Muscle layer of colon (tissue), 2 donors: Measurements from ENCODE around the gene TMEM151A.

Experiments used
- H3K27ac ChIP-seq: one replicate; pipeline ENCODE4 v1.7.0; 2013; ENCODE audit warnings: low read depth, mild to moderate bottlenecking, low read length, moderate library complexity
- H3K27me3 ChIP-seq, 2 donors: one replicate each; pipeline ENCODE4 v1.7.0; 2013; ENCODE audit warnings: low read length in 2 of 2, mild to moderate bottlenecking in 2 of 2; ENCODE audit not compliant: insufficient read depth in 2 of 2, control insufficient read depth in 1 of 2
- H3K36me3 ChIP-seq: one replicate; pipeline ENCODE4 v1.7.0; 2013; ENCODE audit warnings: mild to moderate bottlenecking, low read length; ENCODE audit not compliant: insufficient read depth
- H3K4me1 ChIP-seq: one replicate; pipeline ENCODE4 v1.7.0; 2013; ENCODE audit warnings: mild to moderate bottlenecking, low read length; ENCODE audit not compliant: insufficient read depth
- H3K4me3 ChIP-seq, 2 donors: one replicate each; pipeline ENCODE4 v1.7.0; 2013; ENCODE audit warnings: low read length in 2 of 2, low read depth in 1 of 2, mild to moderate bottlenecking in 1 of 2, moderate library complexity in 1 of 2
- H3K9ac ChIP-seq: one replicate; pipeline ENCODE4 v1.7.0; 2013; ENCODE audit warnings: low read length
- H3K9me3 ChIP-seq: one replicate; pipeline ENCODE4 v1.7.0; 2013; ENCODE audit warnings: mild to moderate bottlenecking, low read length
- donor health status: abdominal sarcoma.
- donor health status: Adenocarcinoma of cecum.

The TMEM151A gene

DNA sequence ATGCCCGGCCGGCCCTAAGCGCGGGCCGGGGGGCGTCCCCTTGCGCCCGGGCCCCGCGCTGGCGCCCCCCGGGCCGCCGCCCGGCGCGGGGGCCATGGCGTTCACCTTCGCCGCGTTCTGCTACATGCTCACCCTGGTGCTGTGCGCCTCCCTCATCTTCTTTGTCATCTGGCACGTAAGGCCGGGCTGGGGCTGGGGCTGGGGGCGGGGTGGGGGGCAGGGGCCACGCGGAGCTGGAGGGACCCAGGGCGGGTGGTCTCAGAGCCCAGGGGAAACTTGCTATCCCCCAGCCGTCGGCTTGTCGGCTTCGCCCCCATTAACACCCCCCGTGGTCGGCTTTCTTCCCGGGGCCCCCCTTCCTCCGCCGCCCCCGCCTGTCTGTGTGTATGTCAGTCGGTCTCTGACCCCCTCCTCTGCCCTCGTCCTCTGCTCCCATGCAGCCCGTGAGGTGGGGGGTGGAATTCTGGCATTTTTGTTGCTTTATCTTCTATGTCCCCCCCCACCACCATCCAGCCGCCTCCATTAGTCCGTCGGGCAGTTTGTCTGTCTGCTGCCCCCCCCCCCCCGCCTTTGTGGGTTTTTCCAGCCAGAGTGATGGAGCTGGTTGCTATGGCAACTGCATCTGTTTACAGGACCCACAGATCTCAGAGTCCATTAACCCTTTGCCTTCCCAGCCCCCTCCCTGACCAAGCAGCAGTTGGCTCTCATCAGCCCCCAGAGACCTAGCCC lies 13.2 kb upstream of the TMEM151A start:
- peaks cover 12% of the 10 kb centered on the region for H3K4me1 ChIP-seq
- no peak overlapping the region for H3K27ac ChIP-seq
- no peak overlapping the region for H3K9ac ChIP-seq
- H3K4me3 ChIP-seq, result no peak overlapping the region
- H3K9me3 ChIP-seq, result no peaks in the 10 kb centered on the region
- peaks cover 26% of the 10 kb centered on the region for H3K36me3 ChIP-seq
- no peaks in the 10 kb centered on the region for H3K27me3 ChIP-seq

DNA sequence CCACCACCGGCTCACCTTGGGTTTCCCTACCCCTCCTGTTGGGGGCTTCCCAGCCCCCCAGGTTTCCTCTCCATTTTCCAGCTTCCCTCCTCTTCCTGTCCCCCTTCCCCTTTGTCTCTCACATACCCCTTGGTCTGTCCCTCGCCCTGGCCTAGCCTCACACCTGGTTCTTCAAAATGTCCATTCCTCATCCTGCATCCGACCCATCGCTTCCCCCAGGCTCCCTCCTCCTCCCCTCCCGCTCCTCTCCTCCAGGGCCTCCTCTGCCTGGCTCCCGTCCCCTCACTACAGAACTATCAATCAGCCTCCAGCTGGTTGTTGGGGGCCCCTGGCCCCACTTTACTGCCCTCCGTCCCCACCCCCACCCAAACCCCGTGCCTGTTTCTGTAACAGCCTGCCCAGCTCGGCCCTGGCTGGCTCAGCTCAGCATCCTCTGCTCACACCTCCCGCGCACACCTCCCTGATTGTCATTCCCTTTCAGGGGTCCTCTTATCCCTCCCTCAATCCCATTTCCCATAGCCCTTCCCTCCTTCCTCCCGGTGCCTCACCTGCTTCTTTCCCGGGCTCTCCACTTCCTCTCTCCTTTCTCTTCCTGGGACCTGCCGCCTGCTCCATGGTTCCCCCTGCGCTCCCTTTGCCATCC lies 12.5 kb upstream of the TMEM151A start:
- peaks cover 12% of the 10 kb centered on the region for H3K4me1 ChIP-seq
- no peak overlapping the region for H3K27ac ChIP-seq
- no peaks in the 10 kb centered on the region for H3K9me3 ChIP-seq
- H3K27me3 ChIP-seq, result no peaks in the 10 kb centered on the region
- no peak overlapping the region for H3K4me3 ChIP-seq
- peaks cover 20% of the 10 kb centered on the region for H3K36me3 ChIP-seq
- no peak overlapping the region for H3K9ac ChIP-seq

DNA sequence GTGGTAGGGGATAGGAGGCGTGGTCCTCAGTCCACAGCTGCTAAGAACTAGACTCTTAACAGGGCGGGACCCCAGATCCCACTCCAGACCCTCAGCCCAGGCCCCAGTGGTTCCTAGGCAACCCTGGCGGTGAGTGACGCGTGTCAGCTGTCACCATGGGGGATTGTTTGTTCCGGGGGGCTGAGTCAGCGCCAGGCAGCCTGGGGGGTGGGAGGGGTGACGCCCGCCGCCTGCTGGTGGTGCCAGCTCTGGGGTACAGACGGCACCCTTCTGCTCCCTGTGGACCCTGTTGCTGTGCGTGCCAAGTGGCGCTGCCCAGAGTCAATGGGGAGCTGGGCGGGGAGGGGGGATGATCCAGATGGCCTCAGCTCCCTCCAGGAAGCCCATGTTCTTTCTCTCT lies 11.3 kb upstream of the TMEM151A start:
- no peak overlapping the region for H3K4me3 ChIP-seq
- H3K27ac ChIP-seq, result no peak overlapping the region
- H3K36me3 ChIP-seq, result peaks cover 13% of the 10 kb centered on the region
- H3K4me1 ChIP-seq, result peaks cover 12% of the 10 kb centered on the region
- no peaks in the 10 kb centered on the region for H3K9me3 ChIP-seq
- H3K9ac ChIP-seq, result no peak overlapping the region
- H3K27me3 ChIP-seq, result no peaks in the 10 kb centered on the region

DNA sequence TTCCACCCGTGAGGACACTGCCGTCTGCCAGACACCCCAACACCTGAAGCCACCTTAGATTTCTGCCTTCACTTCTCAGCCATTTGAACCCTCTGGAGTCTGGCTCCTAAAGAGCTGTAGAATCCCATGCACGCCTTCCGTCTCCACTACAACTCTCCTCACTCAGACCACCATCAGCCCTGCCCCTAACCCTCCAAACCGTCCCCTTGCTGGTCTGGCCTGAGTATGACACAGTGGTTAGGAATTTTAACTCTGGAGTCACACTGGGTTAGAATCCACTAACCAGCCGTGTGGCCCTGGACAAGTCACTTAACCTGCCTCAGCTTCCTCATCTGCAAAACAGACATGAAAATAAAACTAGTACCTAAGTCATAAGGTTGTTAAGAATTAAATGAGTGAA lies 10.7 kb upstream of the TMEM151A start:
- Histone ChIP-seq H3K27ac (no peak overlapping the region), H3K4me3 (no peak overlapping the region), H3K36me3 (peaks cover 11% of the 10 kb centered on the region), H3K9me3 (no peaks in the 10 kb centered on the region), H3K9ac (no peak overlapping the region), H3K27me3 (no peaks in the 10 kb centered on the region), H3K4me1 (peaks cover 12% of the 10 kb centered on the region)

DNA sequence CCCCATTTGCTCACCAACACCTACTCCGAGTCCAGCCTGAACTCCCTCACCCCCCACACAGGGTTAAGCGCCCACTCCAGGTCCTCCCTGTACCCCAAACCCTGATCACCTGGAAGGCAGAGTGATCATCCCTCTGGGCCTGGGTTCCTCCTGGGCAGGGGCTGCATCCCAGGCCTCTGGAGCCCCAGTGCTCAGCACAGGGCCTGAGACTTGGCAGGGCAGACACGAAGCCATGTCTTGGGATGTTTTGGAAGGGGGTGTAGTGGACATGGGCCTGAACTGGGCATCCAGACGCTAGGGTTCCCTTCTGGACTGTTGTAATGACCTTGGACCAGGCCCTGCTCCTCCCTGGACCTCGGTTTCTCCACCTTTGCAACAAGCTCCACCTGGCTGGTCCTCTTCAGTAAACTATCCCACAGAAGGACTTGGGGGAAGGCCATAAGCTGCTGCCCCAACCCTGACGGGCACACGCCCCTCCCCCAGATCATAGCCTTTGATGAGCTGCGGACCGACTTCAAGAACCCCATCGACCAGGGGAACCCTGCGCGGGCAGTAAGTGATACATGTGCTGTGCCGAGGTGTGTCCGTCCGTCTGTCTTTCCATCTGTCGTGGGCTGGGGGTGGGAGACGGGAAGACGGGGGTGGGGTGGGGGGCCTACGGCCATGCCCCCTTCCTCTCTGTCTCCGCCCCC lies 9.8 kb upstream of the TMEM151A start:
- no peaks in the 10 kb centered on the region for H3K27me3 ChIP-seq
- H3K4me1 ChIP-seq, result peaks cover 13% of the 10 kb centered on the region
- H3K27ac ChIP-seq, result no peak overlapping the region
- no peaks in the 10 kb centered on the region for H3K9me3 ChIP-seq
- H3K4me3 ChIP-seq, result no peak overlapping the region
- H3K9ac ChIP-seq, result no peak overlapping the region
- peaks cover 7% of the 10 kb centered on the region for H3K36me3 ChIP-seq

DNA sequence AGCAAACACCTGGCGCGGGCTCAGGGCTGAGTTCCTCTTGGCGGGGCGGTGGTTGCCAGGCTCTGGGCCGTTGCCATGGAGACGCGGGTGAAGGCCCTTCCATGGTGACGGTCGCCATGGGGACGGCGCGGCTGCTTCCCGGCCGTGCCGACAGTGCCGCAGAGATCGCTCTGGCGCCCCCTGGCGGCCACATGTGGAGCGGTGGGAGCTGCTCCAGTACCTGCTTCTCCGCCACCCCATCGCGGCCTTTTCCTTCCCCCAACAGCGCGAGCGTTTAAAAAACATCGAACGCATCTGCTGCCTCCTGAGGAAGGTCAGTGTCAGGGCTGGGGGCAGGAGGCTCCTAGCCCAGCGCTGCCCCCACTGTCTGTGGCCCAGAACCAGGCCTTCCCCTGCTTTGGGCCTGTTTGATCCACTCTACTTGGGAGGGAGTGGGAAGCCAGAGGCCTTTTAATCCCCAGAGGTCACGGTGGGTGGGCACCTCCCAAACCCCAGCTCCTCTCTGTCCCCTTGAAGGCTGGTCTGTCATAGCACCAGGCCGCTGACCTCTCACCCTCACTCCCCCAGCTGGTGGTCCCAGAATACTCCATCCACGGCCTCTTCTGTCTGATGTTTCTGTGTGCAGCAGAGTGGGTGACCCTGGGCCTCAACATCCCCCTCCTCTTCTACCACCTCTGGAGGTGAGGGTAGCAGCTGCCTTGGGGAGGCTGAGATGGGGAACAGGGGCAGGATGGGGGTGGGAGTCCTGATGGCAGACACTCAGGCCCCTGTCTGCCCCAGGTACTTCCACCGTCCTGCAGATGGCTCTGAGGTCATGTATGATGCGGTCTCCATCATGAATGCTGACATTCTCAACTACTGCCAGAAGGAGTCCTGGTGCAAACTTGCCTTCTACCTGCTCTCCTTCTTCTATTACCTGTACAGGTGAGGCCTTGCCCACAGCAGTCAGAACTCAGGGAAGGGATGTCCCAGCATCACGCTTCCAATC lies 8.9 kb upstream of the TMEM151A start:
- Histone ChIP-seq H3K36me3 (peaks cover 7% of the 10 kb centered on the region), H3K27ac (no peak overlapping the region), H3K27me3 (no peaks in the 10 kb centered on the region), H3K4me3 (no peak overlapping the region), H3K9me3 (no peaks in the 10 kb centered on the region), H3K4me1 (peaks cover 21% of the 10 kb centered on the region), H3K9ac (no peak overlapping the region)

DNA sequence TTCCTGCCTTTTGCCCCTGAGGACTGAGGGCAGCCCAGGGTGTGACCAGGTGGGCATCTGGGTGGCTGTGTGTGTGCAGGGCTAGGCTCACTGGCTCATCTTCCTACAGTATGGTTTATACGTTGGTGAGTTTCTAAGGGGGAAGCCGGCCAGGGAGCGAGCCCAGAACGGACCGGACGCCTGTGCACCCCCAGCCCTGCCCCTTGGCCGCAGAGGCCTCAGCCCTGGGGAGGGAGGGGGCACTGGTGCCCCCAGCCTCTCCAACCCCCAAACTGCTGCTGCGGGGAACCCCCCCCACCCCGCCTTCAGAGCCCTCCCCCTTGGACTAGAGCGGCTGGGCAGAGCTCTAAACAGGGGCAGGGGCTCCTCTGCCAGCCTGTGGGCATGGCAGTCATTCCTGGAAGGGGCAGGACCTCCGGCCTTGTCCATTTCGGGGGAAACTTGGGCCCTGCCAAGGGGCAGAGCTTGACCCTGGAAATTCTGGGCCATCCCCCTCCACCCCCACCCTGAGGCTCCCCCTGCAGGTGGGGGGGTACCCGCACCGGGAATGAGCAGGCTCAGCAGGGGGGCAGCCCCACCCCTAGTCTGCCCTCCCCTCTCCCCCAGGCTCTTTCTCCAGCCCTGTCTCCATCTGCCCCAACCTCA lies 8.1 kb upstream of the TMEM151A start:
- Histone ChIP-seq H3K27me3 (no peaks in the 10 kb centered on the region), H3K9ac (no peak overlapping the region), H3K4me1 (peaks cover 26% of the 10 kb centered on the region), H3K27ac (no peak overlapping the region), H3K9me3 (no peaks in the 10 kb centered on the region), H3K36me3 (peaks cover 7% of the 10 kb centered on the region), H3K4me3 (no peak overlapping the region)

DNA sequence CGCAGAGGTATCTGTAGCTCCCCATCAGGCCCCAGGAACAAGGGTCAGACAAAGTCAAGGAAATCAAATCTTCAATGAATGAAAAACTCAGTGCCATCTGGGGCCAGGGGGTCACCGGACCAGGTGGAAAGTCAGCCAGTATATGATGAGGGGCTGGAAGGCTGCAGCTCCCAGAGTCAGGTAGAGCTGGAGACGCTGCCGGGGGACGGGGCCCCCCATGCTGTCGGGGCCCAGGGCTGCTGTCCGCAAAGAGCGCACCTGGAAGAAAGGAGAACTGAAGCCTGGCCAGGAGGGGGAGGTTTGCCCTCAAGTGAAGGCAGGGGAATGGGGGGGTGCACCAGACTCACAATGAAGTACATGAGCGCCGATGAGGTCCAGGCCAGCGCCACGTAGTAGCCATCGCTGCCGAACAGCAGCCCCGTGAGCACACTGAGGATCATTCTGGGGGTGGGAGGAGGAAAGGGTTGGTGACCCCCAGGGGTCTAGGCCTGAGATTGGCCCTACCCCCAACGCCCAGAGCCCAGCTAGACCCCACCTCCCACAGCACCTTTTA lies 7.1 kb upstream of the TMEM151A start:
- no peak overlapping the region for H3K4me3 ChIP-seq
- no peaks in the 10 kb centered on the region for H3K9me3 ChIP-seq
- no peak overlapping the region for H3K9ac ChIP-seq
- peaks cover 7% of the 10 kb centered on the region for H3K36me3 ChIP-seq
- no peak overlapping the region for H3K27ac ChIP-seq
- no peaks in the 10 kb centered on the region for H3K27me3 ChIP-seq
- H3K4me1 ChIP-seq, result peaks cover 27% of the 10 kb centered on the region

DNA sequence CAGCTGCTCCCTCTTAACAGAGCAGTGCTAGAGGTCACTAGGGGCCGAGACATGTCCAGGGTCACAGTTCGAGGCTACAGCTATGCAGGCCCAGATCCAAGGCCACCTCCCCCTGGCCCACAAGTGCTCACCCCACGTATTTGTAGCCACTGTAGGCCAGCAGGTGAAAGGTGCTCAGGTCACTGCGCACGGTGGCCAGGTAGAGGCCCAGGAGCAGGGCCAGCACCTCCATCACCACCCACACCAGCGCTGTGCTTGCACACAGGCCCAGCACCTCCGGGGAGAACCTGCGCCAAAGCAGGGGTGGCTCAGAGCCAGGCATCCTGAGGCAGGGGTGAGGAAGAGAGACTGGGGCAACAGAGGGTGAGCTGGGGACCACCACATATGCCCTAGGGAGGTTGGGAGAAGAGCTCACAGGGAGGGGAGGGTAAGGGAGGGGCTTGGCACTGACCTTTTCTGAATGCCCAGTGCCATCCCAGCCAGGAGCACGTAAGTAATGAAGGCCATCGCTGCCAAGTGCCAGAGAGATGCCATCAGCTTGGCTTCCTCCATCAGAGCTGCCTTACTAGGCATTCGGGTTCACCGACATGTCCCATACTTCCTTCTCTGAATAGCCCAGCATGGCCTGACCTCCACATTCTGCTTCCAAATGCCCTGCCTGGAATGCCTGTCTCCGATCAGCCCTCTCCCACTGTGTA lies 6.3 kb upstream of the TMEM151A start:
- peaks cover 7% of the 10 kb centered on the region for H3K36me3 ChIP-seq
- no peak overlapping the region for H3K27ac ChIP-seq
- H3K9me3 ChIP-seq, result no peaks in the 10 kb centered on the region
- no peak overlapping the region for H3K4me3 ChIP-seq
- peaks cover 31% of the 10 kb centered on the region for H3K4me1 ChIP-seq
- H3K27me3 ChIP-seq, result no peaks in the 10 kb centered on the region
- H3K9ac ChIP-seq, result no peak overlapping the region

DNA sequence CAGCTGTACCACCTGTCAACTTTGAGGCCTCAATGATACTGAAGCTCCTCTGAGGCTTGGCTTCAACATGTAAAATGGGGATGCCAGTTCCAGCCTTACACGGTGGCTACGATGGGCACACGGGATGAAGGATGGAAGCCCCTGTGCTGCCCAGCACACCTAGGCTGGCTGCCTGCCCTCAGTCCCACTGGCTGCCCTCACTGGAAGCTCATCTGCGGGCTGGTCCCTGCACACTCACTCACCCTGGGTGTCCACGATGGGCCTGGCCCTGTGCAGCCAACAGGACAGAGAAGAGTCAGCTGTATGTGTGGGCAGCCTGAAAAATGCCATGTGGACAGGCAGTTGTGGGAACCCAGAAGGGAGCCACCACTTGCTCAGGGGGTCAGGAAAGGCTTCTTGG lies 5.0 kb upstream of the TMEM151A start:
- Histone ChIP-seq H3K9me3 (no peaks in the 10 kb centered on the region), H3K36me3 (peaks cover 7% of the 10 kb centered on the region), H3K27me3 (peaks cover 5 to 8% of the 10 kb centered on the region in 2 donors), H3K9ac (no peak overlapping the region), H3K4me1 (peaks cover 31% of the 10 kb centered on the region), H3K27ac (no peak overlapping the region), H3K4me3 (no peak overlapping the region)
